ENCODE results near the gene ADAMTSL3.
"Not testable (repeated sequence)": the region's sequence is repeated elsewhere in the genome, so short reads cannot be mapped to it uniquely, and the experiment has no call there.

Gene ADAMTSL3

GRCh38 chr15:83657549-83657948 lies 3.6 kb downstream of the ADAMTSL3 start:
- no peak for DNase-seq

GRCh38 chr15:83658430-83659416 lies 4.8 kb downstream of the ADAMTSL3 start:
- DNase-seq: no peak

GRCh38 chr15:83659417-83659812 lies 5.5 kb downstream of the ADAMTSL3 start:
- DNase-seq: no peak

- no peak for DNase-seq
These were observed 11.6 kb downstream of the ADAMTSL3 start for GRCh38 chr15:83665480-83665879.

- DNase-seq: no peak
These were observed 16.8 kb downstream of the ADAMTSL3 start for GRCh38 chr15:83670672-83671229.

GRCh38 chr15:83671603-83672002 lies 17.7 kb downstream of the ADAMTSL3 start:
- DNase-seq: no peak

- no peak for DNase-seq
These were observed 19.5 kb downstream of the ADAMTSL3 start for GRCh38 chr15:83673385-83673784.

- no peak for DNase-seq
These were observed 28.7 kb downstream of the ADAMTSL3 start for GRCh38 chr15:83682476-83683088.

GRCh38 chr15:83685916-83686332 lies 32.0 kb downstream of the ADAMTSL3 start:
- no peak for DNase-seq

GRCh38 chr15:83688201-83688600 lies 34.3 kb downstream of the ADAMTSL3 start:
- DNase-seq: no peak

GRCh38 chr15:83690676-83691075 lies 36.8 kb downstream of the ADAMTSL3 start:
- DNase-seq: no peak

- DNase-seq: no peak
These were observed 39.0 kb downstream of the ADAMTSL3 start for GRCh38 chr15:83692746-83693581.

GRCh38 chr15:83694015-83694414 lies 40.1 kb downstream of the ADAMTSL3 start:
- DNase-seq: no peak

- DNase-seq: no peak
These were observed 40.6 kb downstream of the ADAMTSL3 start for GRCh38 chr15:83694536-83694935.

- no peak for DNase-seq
These were observed 41.3 kb downstream of the ADAMTSL3 start for GRCh38 chr15:83695246-83695645.

GRCh38 chr15:83695901-83696425 lies 42.0 kb downstream of the ADAMTSL3 start:
- no peak for DNase-seq

GRCh38 chr15:83697716-83698115 lies 43.8 kb downstream of the ADAMTSL3 start:
- DNase-seq: no peak

- DNase-seq: no peak
These were observed 44.4 kb downstream of the ADAMTSL3 start for GRCh38 chr15:83698294-83698693.

- no peak for DNase-seq
These were observed 45.1 kb downstream of the ADAMTSL3 start for GRCh38 chr15:83699028-83699427.

GRCh38 chr15:83700082-83700481 lies 46.2 kb downstream of the ADAMTSL3 start:
- no peak for DNase-seq

- DNase-seq: not testable (repeated sequence)
These were observed 48.4 kb downstream of the ADAMTSL3 start for GRCh38 chr15:83702314-83702713.

GRCh38 chr15:83708328-83708727 lies 54.4 kb downstream of the ADAMTSL3 start:
- no peak for DNase-seq

- no peak for DNase-seq
These were observed 55.3 kb downstream of the ADAMTSL3 start for GRCh38 chr15:83709241-83709640.

Data from GF-D8 (cell line).